Liver (tissue), 3 donors: ENCODE results near the gene TNS4.

Source experiments
- ATF3 ChIP-seq: IDR thresholded peaks from 2 replicates; pipeline ENCODE4 v1.6.1; 2016; ENCODE audit warnings: antibody characterized with exemption
- CTCF ChIP-seq: fragments of 150-350 bp; IDR thresholded peaks from 2 replicates; pipeline ENCODE4 v1.5.1; 2017; ENCODE audit warnings: improper control_type of control experiment, low read depth, low read length; ENCODE audit not compliant: missing input control
- EGR1 ChIP-seq, 2 donors: IDR thresholded peaks; 2 replicates each; pipeline ENCODE4 v1.6.1; 2016 to 2018; ENCODE audit warnings: antibody characterized with exemption in 2 of 2, low read depth in 2 of 2
- SP1 ChIP-seq: IDR thresholded peaks from 2 replicates; pipeline ENCODE4 v1.6.1; 2018; ENCODE audit warnings: antibody characterized with exemption, mild to moderate bottlenecking
- YY1 ChIP-seq: IDR thresholded peaks from 2 replicates; pipeline ENCODE4 v1.6.1; 2016; ENCODE audit warnings: antibody characterized with exemption, mild to moderate bottlenecking
- donor health status: healthy.
- donor health status: healthy.

DNA sequence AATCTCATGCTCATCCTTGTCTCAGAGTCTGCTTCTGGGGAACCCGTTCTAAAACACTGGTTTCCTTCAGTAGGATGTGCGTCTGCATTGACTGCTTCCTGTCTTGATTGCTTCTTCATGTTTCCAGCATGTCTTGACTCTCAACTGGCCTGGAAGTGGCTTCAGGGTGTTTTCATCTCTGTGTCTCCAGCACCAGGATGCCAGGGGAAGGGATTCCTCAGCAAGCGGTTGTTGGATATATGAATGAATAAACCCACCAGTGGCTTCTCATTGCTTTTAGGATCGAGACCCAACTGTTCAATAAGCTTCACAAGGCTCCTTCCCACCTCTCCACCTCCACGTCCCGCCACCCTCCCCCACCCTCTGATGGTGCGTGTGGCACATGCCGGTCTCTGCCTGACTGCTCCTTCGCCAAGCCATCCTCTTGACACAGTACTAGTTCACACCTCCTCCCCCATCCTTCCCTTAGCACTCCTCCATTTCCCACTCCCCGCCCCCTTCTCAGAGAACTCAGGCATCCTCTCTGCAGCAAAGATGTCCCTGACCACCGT lies 14.1 kb upstream of the TNS4 start:
- TF ChIP-seq CTCF (no peak), YY1 (no peak), EGR1 (IDR thresholded peaks at IDR 0.05; ENCODE audit: low read depth in 2 of 2) (no peak), ATF3 (no peak), SP1 (no peak)
